ENCODE data around the gene KRT10.

The KRT10 gene

DNA sequence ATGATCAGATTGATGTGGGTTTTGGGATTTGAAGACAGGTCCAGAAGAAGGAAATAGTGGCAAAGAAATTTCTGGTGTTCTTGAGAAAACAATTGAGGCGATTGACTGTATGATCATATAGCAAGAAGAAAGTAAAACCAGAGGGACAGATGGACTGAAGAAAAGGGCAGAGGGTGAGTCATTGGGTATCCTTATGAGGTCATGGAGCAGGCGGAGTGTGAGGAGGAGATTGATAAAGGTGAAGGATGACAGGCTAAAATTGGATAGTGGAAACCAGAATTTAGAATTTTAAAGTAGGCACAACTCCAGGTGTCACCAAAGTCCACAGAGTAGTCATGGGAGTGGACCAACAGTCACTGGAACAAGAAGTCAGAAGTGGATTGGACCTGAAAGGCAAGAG, 21.3 kb downstream of the KRT10 start:
- no peak for DNase-seq

- no peak for DNase-seq
Measured at GRCh38 chr17:40800381-40800780, 22.0 kb downstream of the KRT10 start.

- DNase-seq: no peak
Measured at GRCh38 chr17:40799859-40800258, 22.6 kb downstream of the KRT10 start, which contains the start of gene KRT28. Gene KRT28 (minus strand): TSS chr17:40799959. CDS start chr17:40799893, 66 bp downstream.

DNA sequence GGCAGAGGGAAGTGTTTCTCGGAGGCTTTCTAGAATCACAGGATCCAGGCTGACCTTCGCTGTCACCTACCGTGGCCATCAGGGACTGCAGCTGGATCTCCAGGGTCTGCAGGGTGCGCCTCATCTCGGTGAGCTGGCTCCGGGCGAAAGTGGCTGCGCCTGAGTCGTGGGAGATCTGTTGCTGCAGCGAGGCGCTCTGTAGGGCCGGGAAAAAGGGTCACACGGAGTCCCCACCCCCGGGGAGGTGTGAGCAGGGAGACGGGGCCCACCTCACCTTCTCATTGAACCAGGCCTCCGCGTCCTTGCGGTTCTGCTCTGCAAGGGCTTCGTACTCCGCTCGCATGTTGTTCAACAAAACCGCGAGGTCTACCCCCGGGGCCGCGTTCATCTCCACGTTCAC, 25.6 kb downstream of the KRT10 start:
- no peak for DNase-seq

DNA sequence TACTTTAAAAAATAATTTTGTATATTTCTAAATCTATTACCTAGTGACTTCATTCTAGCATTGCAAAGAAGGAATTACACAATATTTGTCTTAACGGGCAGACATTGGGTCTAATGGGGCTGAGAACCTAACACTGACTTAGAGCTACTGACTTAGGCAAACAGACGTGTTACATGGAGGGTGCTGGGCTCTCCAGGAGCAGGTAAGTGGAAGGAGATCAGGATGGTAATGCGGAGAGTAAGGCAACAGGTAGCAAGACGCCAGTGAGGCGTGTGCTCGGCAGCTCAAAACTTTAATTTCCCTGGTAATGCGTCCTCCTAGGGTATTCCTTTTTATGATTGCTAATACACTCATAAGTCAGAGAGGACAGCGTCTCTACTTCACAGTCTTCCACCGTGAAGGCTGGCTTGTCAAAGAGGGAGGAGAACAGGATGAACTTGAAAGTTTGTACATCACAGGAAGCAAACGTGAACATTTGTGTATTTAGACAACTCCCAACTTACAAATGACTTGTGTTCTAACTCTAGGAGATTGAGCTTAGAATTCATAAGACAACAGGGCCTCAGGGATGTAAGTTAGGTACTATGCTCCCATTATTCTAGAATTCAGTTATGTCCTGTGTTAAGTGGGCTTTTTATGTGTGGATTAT, 27.3 kb downstream of the KRT10 start:
- no peak for DNase-seq

GRCh38 chr17:40794466-40794865, 27.9 kb downstream of the KRT10 start:
- DNase-seq: no peak

- DNase-seq: no peak
Measured at GRCh38 chr17:40793832-40794231, 28.6 kb downstream of the KRT10 start.

DNA sequence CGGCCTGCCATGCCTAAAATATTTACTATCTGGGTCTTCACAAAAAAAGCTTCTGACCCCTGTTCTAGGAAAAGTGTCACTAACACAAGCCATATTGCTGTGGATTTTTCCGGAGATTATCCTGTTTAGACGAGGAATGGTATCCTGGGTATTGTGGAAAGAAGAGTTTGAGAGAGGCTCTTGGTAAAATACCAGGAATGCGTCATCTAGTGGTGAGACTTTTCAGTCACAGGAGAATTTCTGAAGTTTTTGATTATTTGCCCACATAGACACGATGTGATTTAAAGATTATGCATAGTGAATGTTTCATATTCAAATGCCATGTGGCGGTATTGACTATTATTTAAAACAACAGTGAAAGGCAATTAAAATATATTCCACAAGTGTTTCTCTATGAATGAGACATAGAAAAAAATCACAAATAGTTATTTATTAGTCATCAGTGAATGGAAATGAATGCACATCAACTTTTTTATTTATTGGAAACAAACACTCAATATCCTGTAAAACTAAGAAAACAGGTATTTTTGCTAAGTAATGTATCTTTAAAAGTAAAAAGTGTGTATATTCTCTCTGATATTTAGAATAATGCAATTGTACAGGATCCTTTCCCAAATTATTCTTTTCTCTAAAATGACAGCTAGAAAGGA, 30.5 kb downstream of the KRT10 start:
- no peak for DNase-seq

- DNase-seq: no peak
Measured at GRCh38 chr17:40791111-40791510, 31.3 kb downstream of the KRT10 start.

DNA sequence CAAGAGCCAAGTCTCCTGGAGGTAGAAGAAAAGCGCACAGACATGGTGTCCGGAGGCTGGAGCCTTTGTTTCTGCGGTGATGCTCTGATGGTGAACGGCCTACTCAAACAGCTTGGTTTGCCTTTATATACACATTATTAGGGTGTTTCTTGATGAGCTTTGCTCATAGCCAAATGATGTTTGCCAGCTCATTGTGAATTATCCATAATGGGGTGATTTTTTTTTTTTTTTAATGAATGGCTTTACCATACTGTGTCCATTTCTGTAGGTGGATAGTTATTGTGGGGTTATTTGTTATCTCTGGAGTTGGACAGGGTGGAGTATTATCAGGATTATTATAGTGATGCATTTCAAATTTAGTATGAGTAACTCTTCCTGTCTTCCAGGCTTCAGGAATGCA, 40.0 kb downstream of the KRT10 start, which contains the start of gene KRT27:
TSS of gene KRT27 (minus strand) at position 101 of the 400 bp plus-strand sequence. CDS start at position 44, 57 bp downstream.
- DNase-seq: no peak

DNA sequence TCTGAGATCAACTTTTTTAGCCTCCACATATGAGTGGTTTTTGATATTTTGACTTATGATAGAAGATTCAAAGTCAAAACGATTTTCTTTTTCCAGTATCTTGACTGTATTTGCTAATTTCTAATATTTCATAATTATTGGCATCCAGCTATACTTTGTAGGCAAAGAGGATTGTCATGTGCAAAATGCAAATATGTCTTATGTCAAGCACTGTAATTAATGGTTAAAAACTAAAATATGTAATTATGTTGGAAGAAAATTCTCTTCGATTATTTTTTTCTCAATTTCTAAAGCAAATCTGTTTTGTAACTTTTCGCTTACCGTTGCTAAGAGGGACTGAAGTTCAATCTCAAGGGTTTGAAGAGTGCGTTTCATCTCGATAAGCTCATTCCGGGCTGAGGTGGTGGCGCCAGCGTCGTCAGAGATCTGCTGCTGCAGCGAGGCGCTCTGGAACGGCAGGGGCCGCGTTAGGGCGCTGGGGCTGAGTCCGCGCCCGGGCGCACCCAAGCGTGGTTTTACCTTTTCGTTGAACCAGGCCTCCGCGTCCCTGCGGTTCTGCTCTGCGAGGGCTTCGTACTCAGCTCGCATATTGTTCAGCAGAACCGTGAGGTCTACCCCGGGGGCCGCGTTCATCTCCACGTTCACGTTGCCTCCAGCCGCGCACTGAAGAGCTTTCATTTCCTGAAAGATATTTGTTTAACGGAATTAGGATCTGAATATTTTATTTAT, 43.1 kb downstream of the KRT10 start:
- peak; percentile 38 for DNase-seq

- DNase-seq: no peak
Measured at GRCh38 chr17:40778461-40778860, 44.0 kb downstream of the KRT10 start.

DNA sequence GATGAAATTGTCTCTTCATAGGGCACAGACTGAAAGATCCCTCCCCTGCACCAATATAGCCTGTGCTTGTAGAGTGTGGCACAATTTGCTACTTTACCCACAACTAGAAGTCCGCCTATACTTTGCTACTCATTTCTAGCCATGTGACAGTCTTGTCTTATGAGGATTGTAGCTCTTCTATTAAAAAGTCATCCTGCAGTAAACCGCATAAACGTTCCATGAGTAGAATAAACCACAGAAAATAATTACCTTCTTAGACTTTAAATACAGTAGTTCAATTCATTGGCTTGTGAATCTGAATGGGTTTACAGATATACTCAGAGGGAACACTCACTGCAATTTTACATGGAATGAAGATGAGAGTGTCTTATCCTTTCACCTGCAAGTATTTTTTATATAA, 44.4 kb downstream of the KRT10 start:
- no peak for DNase-seq

GRCh38 chr17:40777459-40777858, 45.0 kb downstream of the KRT10 start:
- DNase-seq: no peak

- DNase-seq: no peak
Measured at GRCh38 chr17:40775945-40776344, 46.5 kb downstream of the KRT10 start.

GRCh38 chr17:40772101-40772500, 50.3 kb downstream of the KRT10 start, which contains the start of gene KRT26:
Gene KRT26 (minus strand): TSS chr17:40772201. CDS start chr17:40772113, 88 bp downstream.
- DNase-seq: no peak
